Stimulated activated CD4-positive, alpha-beta T cell treated with anti-CD3 and anti-CD28 coated beads, Interleukin-1b, Interleukin-23, amount 100 ng/mL, for 48 hours (primary cell): ENCODE results near the gene DOK3.
"Not testable (repeated sequence)": the region's sequence is repeated elsewhere in the genome, so short reads cannot be mapped to it uniquely, and the experiment has no call there.

Source experiments
- DNase-seq: peaks from one replicate; pipeline ENCODE4 v3.0.0-alpha.2; 2020

DOK3 gene

GRCh38 chr5:177496070-177496726 lies 13.4 kb downstream of the DOK3 start:
- no peak for DNase-seq

GRCh38 chr5:177495243-177496060 lies 14.2 kb downstream of the DOK3 start:
- no peak for DNase-seq

GRCh38 chr5:177494346-177495195 lies 15.1 kb downstream of the DOK3 start:
- peak; percentile 40 for DNase-seq

GRCh38 chr5:177493795-177494345 lies 15.8 kb downstream of the DOK3 start:
- no peak for DNase-seq

GRCh38 chr5:177492841-177493240 lies 16.8 kb downstream of the DOK3 start:
- DNase-seq: no peak

GRCh38 chr5:177491983-177492746 lies 17.5 kb downstream of the DOK3 start:
- DNase-seq: no peak

- DNase-seq: peak; percentile 52
Measured at GRCh38 chr5:177491429-177491945, 18.1 kb downstream of the DOK3 start.

GRCh38 chr5:177490992-177491391 lies 18.6 kb downstream of the DOK3 start:
- DNase-seq: no peak

GRCh38 chr5:177490311-177490991 lies 19.2 kb downstream of the DOK3 start:
- DNase-seq: no peak

- no peak for DNase-seq
Measured at GRCh38 chr5:177489119-177489716, 20.4 kb downstream of the DOK3 start.

GRCh38 chr5:177487975-177488374 lies 21.7 kb downstream of the DOK3 start:
- no peak for DNase-seq

- DNase-seq: no peak
Measured at GRCh38 chr5:177487144-177487543, 22.5 kb downstream of the DOK3 start.

- DNase-seq: no peak
Measured at GRCh38 chr5:177486256-177486655, 23.4 kb downstream of the DOK3 start.

- DNase-seq: not testable (repeated sequence)
Measured at GRCh38 chr5:177485753-177486152, 23.9 kb downstream of the DOK3 start.

GRCh38 chr5:177484902-177485549 lies 24.6 kb downstream of the DOK3 start:
- no peak for DNase-seq

GRCh38 chr5:177483994-177484901 lies 25.4 kb downstream of the DOK3 start:
- no peak for DNase-seq

GRCh38 chr5:177483042-177483441 lies 26.6 kb downstream of the DOK3 start:
- DNase-seq: no peak

GRCh38 chr5:177482359-177482795 lies 27.2 kb downstream of the DOK3 start:
- no peak for DNase-seq

GRCh38 chr5:177479774-177480173 lies 29.9 kb downstream of the DOK3 start:
- no peak for DNase-seq
